Measurements from ENCODE around the gene GUCD1.

GUCD1 gene

GRCh38 chr22:24523873-24524272, 31.1 kb downstream of the GUCD1 start:
- no peak for DNase-seq

GRCh38 chr22:24521791-24522245, 33.1 kb downstream of the GUCD1 start:
- DNase-seq = peak; percentile 64

GRCh38 chr22:24519496-24519895, 35.4 kb downstream of the GUCD1 start:
- DNase-seq = no peak

- no peak for DNase-seq
Measured at GRCh38 chr22:24518771-24519485, 36.0 kb downstream of the GUCD1 start.

GRCh38 chr22:24518228-24518627, 36.7 kb downstream of the GUCD1 start:
- no peak for DNase-seq

- DNase-seq = no peak
Measured at GRCh38 chr22:24517446-24517845, 37.5 kb downstream of the GUCD1 start.

- DNase-seq = no peak
Measured at GRCh38 chr22:24516301-24516737, 38.6 kb downstream of the GUCD1 start.

GRCh38 chr22:24515027-24515338, 40.0 kb downstream of the GUCD1 start:
- DNase-seq = no peak

GRCh38 chr22:24514241-24515026, 40.5 kb downstream of the GUCD1 start:
- DNase-seq = no peak

- DNase-seq = no peak
Measured at GRCh38 chr22:24513378-24514240, 41.3 kb downstream of the GUCD1 start.

- no peak for DNase-seq
Measured at GRCh38 chr22:24512043-24512442, 42.9 kb downstream of the GUCD1 start.

GRCh38 chr22:24510637-24511625, 44.0 kb downstream of the GUCD1 start:
- DNase-seq = no peak

GRCh38 chr22:24507716-24508115, 47.2 kb downstream of the GUCD1 start:
- DNase-seq = no peak

GRCh38 chr22:24506802-24507438, 48.0 kb downstream of the GUCD1 start:
- DNase-seq = no peak

GRCh38 chr22:24504956-24505736, 49.8 kb downstream of the GUCD1 start:
- no peak for DNase-seq

- no peak for DNase-seq
Measured at GRCh38 chr22:24504540-24504939, 50.4 kb downstream of the GUCD1 start.

- DNase-seq = no peak
Measured at GRCh38 chr22:24503843-24504338, 51.0 kb downstream of the GUCD1 start.

GRCh38 chr22:24503137-24503842, 51.6 kb downstream of the GUCD1 start:
- no peak for DNase-seq

- no peak for DNase-seq
Measured at GRCh38 chr22:24502541-24502940, 52.4 kb downstream of the GUCD1 start.

- no peak for DNase-seq
Measured at GRCh38 chr22:24502034-24502433, 52.9 kb downstream of the GUCD1 start.
